WTC11 (cell line): Measurements from ENCODE around the gene ILF2.

ENCODE experiments used
- ATF1 ChIP-seq: sonication (generic); formaldehyde crosslinking; IDR thresholded peaks from 2 replicates; pipeline ENCODE4 v1.8.1; 2023; ENCODE audit warnings: mild to moderate bottlenecking, moderate library complexity, missing genetic modification reagents
- FOXJ3 ChIP-seq: sonication (generic); formaldehyde crosslinking; IDR thresholded peaks from 2 replicates; pipeline ENCODE4 v1.9.0; 2021; ENCODE audit warnings: missing genetic modification reagents, mild to moderate bottlenecking, borderline replicate concordance
- IRF2 ChIP-seq: sonication (generic); formaldehyde crosslinking; IDR thresholded peaks from 2 replicates; pipeline ENCODE4 v1.8.0; 2022; ENCODE audit warnings: low read depth, missing genetic modification reagents, borderline replicate concordance
- NR2C2 ChIP-seq: sonication (generic); formaldehyde crosslinking; IDR thresholded peaks from 2 replicates; pipeline ENCODE4 v1.8.0; 2022; ENCODE audit warnings: mild to moderate bottlenecking, missing genetic modification reagents
- SMAD3 ChIP-seq: sonication (generic); formaldehyde crosslinking; IDR thresholded peaks from 2 replicates; pipeline ENCODE4 v1.8.0; 2022; ENCODE audit warnings: missing genetic modification reagents, mild to moderate bottlenecking, borderline replicate concordance
- SOX15 ChIP-seq: fragments of 250-450 bp; sonication (Bioruptor Pico); IDR thresholded peaks from 2 replicates; pipeline ENCODE4 v1.9.0; 2021; ENCODE audit warnings: mild to moderate bottlenecking
- ZNF423 ChIP-seq: fragments of 250-450 bp; sonication (Bioruptor Pico); IDR thresholded peaks from 2 replicates; pipeline ENCODE4 v2.1.2; 2022; ENCODE audit warnings: mild to moderate bottlenecking, moderate library complexity
- TF ChIP-seq, protein P1 (sequence below): fragments of 250-450 bp; sonication (Bioruptor Pico); IDR thresholded peaks from 2 replicates; pipeline ENCODE4 v1.8.0; 2021; ENCODE audit warnings: mild to moderate bottlenecking
- TF ChIP-seq, protein P2 (sequence below): fragments of 200-600 bp; IDR thresholded peaks from 2 replicates; pipeline ENCODE4 v1.8.0; 2022; ENCODE audit warnings: antibody characterized with exemption
- TF ChIP-seq, protein P3 (sequence below): sonication (generic); formaldehyde crosslinking; IDR thresholded peaks from 2 replicates; pipeline ENCODE4 v1.8.1; 2022; ENCODE audit warnings: low read depth, missing genetic modification reagents, borderline replicate concordance
- TF ChIP-seq, protein P4 (sequence below): sonication (generic); formaldehyde crosslinking; IDR thresholded peaks from 2 replicates; pipeline ENCODE4 v1.8.0; 2022; ENCODE audit warnings: mild to moderate bottlenecking, missing genetic modification reagents
- TF ChIP-seq, protein P5 (sequence below): sonication (generic); formaldehyde crosslinking; IDR thresholded peaks from 2 replicates; pipeline ENCODE4 v1.8.0; 2022; ENCODE audit warnings: mild to moderate bottlenecking, missing genetic modification reagents
- TF ChIP-seq, protein P6 (sequence below): sonication (generic); formaldehyde crosslinking; IDR thresholded peaks from 2 replicates; pipeline ENCODE4 v1.8.0; 2023; ENCODE audit warnings: missing genetic modification reagents
- TF ChIP-seq, protein P7 (sequence below): sonication (generic); formaldehyde crosslinking; IDR thresholded peaks from 2 replicates; pipeline ENCODE4 v1.8.1; 2023; ENCODE audit warnings: mild to moderate bottlenecking, moderate library complexity, missing genetic modification reagents

DNA sequence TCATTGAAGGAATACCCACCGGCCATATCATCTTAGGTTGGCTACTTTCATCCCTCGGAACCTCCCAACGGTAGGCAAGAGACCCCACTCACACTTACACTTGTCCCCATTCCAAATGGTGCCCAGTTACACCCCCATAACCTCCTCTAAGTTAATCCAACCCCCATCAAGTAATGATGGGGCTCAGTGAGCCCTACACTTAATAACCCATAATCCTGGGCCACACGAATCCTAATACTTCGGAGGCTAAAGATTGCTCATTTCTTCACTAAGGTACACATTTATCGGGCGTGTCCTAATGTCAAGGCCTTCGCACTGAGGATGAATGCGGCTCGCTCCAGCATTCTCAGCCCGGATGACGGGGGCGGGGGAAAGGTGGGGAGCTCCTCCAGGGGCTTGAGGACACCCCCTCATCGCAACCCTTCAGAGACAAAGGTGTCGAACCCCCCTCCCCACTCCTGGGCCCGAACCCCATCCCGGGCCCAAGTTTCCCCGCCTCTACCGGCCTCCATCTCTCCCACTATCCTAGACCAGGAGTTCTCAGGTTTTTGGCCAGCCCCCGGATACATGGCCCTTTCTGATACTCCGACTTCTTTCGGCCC, 435 bp downstream of the ILF2 start:
- TF ChIP-seq, protein P1, sequence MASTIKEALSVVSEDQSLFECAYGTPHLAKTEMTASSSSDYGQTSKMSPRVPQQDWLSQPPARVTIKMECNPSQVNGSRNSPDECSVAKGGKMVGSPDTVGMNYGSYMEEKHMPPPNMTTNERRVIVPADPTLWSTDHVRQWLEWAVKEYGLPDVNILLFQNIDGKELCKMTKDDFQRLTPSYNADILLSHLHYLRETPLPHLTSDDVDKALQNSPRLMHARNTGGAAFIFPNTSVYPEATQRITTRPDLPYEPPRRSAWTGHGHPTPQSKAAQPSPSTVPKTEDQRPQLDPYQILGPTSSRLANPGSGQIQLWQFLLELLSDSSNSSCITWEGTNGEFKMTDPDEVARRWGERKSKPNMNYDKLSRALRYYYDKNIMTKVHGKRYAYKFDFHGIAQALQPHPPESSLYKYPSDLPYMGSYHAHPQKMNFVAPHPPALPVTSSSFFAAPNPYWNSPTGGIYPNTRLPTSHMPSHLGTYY (CRISPR knock-in tag): no peak; the same call in 1 of the 2 replicates
- TF ChIP-seq, protein P2, sequence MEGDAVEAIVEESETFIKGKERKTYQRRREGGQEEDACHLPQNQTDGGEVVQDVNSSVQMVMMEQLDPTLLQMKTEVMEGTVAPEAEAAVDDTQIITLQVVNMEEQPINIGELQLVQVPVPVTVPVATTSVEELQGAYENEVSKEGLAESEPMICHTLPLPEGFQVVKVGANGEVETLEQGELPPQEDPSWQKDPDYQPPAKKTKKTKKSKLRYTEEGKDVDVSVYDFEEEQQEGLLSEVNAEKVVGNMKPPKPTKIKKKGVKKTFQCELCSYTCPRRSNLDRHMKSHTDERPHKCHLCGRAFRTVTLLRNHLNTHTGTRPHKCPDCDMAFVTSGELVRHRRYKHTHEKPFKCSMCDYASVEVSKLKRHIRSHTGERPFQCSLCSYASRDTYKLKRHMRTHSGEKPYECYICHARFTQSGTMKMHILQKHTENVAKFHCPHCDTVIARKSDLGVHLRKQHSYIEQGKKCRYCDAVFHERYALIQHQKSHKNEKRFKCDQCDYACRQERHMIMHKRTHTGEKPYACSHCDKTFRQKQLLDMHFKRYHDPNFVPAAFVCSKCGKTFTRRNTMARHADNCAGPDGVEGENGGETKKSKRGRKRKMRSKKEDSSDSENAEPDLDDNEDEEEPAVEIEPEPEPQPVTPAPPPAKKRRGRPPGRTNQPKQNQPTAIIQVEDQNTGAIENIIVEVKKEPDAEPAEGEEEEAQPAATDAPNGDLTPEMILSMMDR: no peak
- TF ChIP-seq SMAD3 (CRISPR knock-in tag) (no peak), ATF1 (CRISPR knock-in tag) (no peak), ZNF423 (CRISPR knock-in tag) (no peak), NR2C2 (CRISPR knock-in tag) (no peak), SOX15 (CRISPR knock-in tag) (no peak), FOXJ3 (no peak), IRF2 (CRISPR knock-in tag) (no peak)
- TF ChIP-seq, protein P3, sequence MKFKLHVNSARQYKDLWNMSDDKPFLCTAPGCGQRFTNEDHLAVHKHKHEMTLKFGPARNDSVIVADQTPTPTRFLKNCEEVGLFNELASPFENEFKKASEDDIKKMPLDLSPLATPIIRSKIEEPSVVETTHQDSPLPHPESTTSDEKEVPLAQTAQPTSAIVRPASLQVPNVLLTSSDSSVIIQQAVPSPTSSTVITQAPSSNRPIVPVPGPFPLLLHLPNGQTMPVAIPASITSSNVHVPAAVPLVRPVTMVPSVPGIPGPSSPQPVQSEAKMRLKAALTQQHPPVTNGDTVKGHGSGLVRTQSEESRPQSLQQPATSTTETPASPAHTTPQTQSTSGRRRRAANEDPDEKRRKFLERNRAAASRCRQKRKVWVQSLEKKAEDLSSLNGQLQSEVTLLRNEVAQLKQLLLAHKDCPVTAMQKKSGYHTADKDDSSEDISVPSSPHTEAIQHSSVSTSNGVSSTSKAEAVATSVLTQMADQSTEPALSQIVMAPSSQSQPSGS (CRISPR knock-in tag): no peak
- TF ChIP-seq, protein P4, sequence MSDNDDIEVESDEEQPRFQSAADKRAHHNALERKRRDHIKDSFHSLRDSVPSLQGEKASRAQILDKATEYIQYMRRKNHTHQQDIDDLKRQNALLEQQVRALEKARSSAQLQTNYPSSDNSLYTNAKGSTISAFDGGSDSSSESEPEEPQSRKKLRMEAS (CRISPR knock-in tag): no peak
- TF ChIP-seq, protein P5, sequence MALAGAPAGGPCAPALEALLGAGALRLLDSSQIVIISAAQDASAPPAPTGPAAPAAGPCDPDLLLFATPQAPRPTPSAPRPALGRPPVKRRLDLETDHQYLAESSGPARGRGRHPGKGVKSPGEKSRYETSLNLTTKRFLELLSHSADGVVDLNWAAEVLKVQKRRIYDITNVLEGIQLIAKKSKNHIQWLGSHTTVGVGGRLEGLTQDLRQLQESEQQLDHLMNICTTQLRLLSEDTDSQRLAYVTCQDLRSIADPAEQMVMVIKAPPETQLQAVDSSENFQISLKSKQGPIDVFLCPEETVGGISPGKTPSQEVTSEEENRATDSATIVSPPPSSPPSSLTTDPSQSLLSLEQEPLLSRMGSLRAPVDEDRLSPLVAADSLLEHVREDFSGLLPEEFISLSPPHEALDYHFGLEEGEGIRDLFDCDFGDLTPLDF: no peak
- TF ChIP-seq, protein P6, sequence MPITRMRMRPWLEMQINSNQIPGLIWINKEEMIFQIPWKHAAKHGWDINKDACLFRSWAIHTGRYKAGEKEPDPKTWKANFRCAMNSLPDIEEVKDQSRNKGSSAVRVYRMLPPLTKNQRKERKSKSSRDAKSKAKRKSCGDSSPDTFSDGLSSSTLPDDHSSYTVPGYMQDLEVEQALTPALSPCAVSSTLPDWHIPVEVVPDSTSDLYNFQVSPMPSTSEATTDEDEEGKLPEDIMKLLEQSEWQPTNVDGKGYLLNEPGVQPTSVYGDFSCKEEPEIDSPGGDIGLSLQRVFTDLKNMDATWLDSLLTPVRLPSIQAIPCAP (CRISPR knock-in tag): no peak
- TF ChIP-seq, protein P7, sequence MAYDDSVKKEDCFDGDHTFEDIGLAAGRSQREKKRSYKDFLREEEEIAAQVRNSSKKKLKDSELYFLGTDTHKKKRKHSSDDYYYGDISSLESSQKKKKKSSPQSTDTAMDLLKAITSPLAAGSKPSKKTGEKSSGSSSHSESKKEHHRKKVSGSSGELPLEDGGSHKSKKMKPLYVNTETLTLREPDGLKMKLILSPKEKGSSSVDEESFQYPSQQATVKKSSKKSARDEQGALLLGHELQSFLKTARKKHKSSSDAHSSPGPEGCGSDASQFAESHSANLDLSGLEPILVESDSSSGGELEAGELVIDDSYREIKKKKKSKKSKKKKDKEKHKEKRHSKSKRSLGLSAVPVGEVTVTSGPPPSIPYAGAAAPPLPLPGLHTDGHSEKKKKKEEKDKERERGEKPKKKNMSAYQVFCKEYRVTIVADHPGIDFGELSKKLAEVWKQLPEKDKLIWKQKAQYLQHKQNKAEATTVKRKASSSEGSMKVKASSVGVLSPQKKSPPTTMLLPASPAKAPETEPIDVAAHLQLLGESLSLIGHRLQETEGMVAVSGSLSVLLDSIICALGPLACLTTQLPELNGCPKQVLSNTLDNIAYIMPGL (CRISPR knock-in tag): no peak
